Ishikawa (cell line): Measurements from ENCODE around the gene EYA2.

Source experiments
- EGR1 ChIP-seq: IDR thresholded peaks from 2 replicates; pipeline ENCODE4 v1.6.1; 2012
- NFIC ChIP-seq: IDR thresholded peaks from 2 replicates; pipeline ENCODE4 v1.6.1; 2012
- TCF12 ChIP-seq: IDR thresholded peaks from 2 replicates; pipeline ENCODE4 v1.6.1; 2012; ENCODE audit warnings: low read depth

- TF ChIP-seq NFIC (no peak), EGR1 (no peak), TCF12 (no peak)
These were observed 283.6 kb downstream of the EYA2 start for GRCh38 chr20:47178277-47178676.
